Fibroblast of gingiva (primary cell): ENCODE data around the gene GAS7.

Experiments
- DNase-seq: peaks from one replicate; pipeline ENCODE4 v3.0.0-alpha.2; 2011; ENCODE audit warnings: low read depth

Gene GAS7

GRCh38 chr17:9886141-9886930 is 312.1 kb downstream of the GAS7 start:
- DNase-seq: no peak

GRCh38 chr17:9883451-9883850 is 315.0 kb downstream of the GAS7 start:
- no peak for DNase-seq

GRCh38 chr17:9880582-9880999 is 317.8 kb downstream of the GAS7 start:
- DNase-seq: no peak

- no peak for DNase-seq
Measured at GRCh38 chr17:9878786-9879525, 319.4 kb downstream of the GAS7 start.

- DNase-seq: no peak
Measured at GRCh38 chr17:9878356-9878755, 320.1 kb downstream of the GAS7 start.

GRCh38 chr17:9875441-9875840 is 323.0 kb downstream of the GAS7 start:
- DNase-seq: no peak

GRCh38 chr17:9874722-9875121 is 323.7 kb downstream of the GAS7 start:
- no peak for DNase-seq

- DNase-seq: no peak
Measured at GRCh38 chr17:9872852-9873251, 325.6 kb downstream of the GAS7 start.

GRCh38 chr17:9868552-9868951 is 329.9 kb downstream of the GAS7 start:
- no peak for DNase-seq

- DNase-seq: no peak
Measured at GRCh38 chr17:9865586-9865985, 332.8 kb downstream of the GAS7 start.

GRCh38 chr17:9862949-9863348 is 335.5 kb downstream of the GAS7 start:
- no peak for DNase-seq

- no peak for DNase-seq
Measured at GRCh38 chr17:9862220-9862619, 336.2 kb downstream of the GAS7 start.

- DNase-seq: no peak
Measured at GRCh38 chr17:9860851-9861250, 337.6 kb downstream of the GAS7 start.
